HPDE6-E6E7 (cell line): ENCODE data around the gene GRK5.
A peak's percentile ranks its signal among the peaks of the same experiment; 100 is the strongest.

Experiments
- DNase-seq: peaks from one replicate; pipeline ENCODE4 v3.0.0; 2011; ENCODE audit warnings: missing footprints; ENCODE audit errors: extremely low spot score

GRK5 gene

GRCh38 chr10:119404719-119405519, 197.5 kb downstream of the GRK5 start:
- no peak for DNase-seq

- no peak for DNase-seq
Measured at GRCh38 chr10:119405520-119405807, 198.1 kb downstream of the GRK5 start.

- DNase-seq = no peak
Measured at GRCh38 chr10:119406137-119406536, 198.8 kb downstream of the GRK5 start.

GRCh38 chr10:119406601-119407253, 199.4 kb downstream of the GRK5 start:
- DNase-seq = no peak

- no peak for DNase-seq
Measured at GRCh38 chr10:119407254-119407777, 199.9 kb downstream of the GRK5 start.

- DNase-seq = no peak
Measured at GRCh38 chr10:119408072-119408471, 200.7 kb downstream of the GRK5 start.

- DNase-seq = no peak
Measured at GRCh38 chr10:119408969-119409371, 201.6 kb downstream of the GRK5 start.

GRCh38 chr10:119409385-119409784, 202.0 kb downstream of the GRK5 start:
- no peak for DNase-seq

GRCh38 chr10:119409906-119410305, 202.5 kb downstream of the GRK5 start:
- DNase-seq = no peak

GRCh38 chr10:119410361-119411116, 203.2 kb downstream of the GRK5 start:
- no peak for DNase-seq

GRCh38 chr10:119412244-119413092, 205.1 kb downstream of the GRK5 start:
- no peak for DNase-seq

GRCh38 chr10:119413093-119413453, 205.7 kb downstream of the GRK5 start:
- no peak for DNase-seq

GRCh38 chr10:119413471-119414080, 206.2 kb downstream of the GRK5 start:
- DNase-seq = no peak

GRCh38 chr10:119414081-119414611, 206.8 kb downstream of the GRK5 start:
- no peak for DNase-seq

GRCh38 chr10:119415121-119415520, 207.8 kb downstream of the GRK5 start:
- no peak for DNase-seq

GRCh38 chr10:119415536-119416503, 208.4 kb downstream of the GRK5 start:
- DNase-seq = no peak

- DNase-seq = peak; percentile 78
Measured at GRCh38 chr10:119416855-119417254, 209.5 kb downstream of the GRK5 start.

- no peak for DNase-seq
Measured at GRCh38 chr10:119417852-119418251, 210.5 kb downstream of the GRK5 start.

GRCh38 chr10:119418362-119418761, 211.0 kb downstream of the GRK5 start:
- no peak for DNase-seq

- no peak for DNase-seq
Measured at GRCh38 chr10:119419931-119420330, 212.6 kb downstream of the GRK5 start.
